ENCODE data around the gene CCDC90B.
"Not testable (repeated sequence)": the region's sequence is repeated elsewhere in the genome, so short reads cannot be mapped to it uniquely, and the experiment has no call there.

The CCDC90B gene

DNA sequence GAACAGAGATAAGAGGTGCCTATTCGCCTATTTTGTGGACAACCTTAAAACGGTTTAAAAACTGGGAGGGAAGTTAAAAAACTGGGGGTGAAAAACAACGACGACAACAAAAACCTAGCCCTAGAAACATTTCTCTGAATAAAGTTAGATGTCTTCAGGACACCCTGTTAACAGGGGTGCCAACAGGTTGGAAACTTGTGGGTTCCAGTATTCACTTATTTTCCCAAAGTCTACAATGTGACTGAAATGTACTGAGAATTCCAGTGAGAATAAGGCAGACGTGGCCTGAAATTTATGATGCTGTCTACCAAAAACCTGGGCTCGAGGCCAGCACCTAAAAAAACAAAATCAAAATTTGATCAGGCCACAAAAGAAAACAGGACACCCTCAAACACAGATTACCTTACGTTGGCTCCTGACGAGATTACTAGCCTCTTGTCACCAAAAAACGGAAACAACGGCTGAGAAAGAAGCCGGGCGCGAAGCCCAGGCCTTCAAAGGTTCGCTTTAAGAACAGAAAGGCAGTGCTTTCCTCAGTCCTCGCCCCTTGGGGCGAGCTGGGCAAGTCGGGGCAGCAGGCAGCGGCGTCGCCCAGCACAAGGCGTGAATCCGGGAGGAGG, 906 bp downstream of the CCDC90B start:
- DNase-seq = peak; percentile 67

DNA sequence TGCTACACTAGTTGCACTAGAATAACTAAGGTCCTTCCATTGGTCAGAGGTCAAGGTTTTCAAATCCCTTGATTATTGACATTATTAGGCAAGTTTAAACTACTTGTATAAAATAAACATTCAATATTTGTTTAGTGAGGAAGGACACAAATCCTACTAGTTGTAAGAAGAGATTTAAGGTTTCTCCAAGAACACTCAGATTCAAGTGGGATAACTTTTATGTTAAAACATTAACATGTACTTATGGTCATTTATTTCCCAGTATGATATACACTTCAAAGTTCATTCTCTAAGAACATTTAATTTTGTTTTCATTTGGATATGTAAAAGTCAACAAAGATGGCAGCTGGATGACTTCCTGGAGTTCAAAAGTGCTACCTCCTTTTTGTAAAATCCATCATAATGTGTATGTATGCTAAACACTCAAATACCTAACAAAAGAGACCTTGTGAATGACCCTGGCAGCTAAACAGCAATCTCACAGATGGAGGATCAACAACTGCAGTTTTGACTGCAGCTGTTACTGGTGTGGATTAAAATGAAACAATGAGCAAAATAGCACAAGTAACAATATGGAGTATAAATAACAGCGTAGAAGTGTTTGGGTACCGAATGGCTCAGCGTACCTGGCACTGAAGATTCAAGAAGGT, 1.5 kb downstream of the CCDC90B start:
- no peak for DNase-seq

DNA sequence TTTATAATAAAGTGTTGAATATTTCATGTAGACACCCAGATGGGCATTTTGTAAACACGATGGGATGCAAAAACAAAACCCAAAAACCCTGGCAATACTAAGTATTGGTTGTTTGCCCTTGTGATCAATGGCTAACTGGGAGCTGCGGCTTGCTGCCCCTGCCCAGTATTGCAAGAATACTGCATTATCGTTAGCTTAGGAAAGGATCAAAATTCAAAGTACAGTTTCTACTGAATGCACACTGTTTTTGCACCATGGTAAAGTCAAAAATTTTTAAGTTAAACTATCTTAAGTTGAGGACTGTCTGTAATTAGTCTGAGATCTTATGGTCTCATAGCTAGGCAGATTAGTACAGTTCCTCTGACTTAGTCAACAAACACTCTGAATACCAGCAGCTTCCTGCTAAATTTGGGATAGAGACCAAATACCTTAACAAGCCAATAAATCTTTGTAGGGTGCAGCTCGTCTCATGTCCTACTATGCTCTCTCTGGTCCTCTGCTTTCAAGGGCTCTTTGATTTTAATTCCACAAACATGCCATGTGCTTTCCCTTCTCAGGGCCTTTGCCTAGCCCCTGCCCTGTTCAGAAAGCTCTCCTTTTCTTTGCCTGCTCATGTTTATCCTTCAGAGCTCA, 4.0 kb downstream of the CCDC90B start:
- no peak for DNase-seq

DNA sequence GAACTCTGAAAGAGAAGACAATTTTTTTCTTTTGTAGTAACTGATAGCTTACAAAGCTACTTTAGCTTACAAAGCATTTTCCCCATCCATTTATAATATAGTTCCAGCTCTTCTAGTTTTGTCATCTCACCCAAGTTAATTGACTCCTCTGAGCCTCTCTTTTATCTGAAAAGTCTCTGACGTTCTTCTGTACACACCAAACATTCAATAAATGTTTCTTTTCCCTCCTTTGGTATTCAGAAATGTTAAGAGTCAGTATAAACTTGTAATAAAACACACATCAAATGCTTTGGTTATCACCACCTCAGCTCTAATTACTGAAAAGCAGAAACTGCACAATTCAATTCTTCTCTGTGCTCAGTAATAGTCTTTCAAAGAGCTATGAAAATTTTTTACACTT, 5.9 kb downstream of the CCDC90B start:
- no peak for DNase-seq

DNA sequence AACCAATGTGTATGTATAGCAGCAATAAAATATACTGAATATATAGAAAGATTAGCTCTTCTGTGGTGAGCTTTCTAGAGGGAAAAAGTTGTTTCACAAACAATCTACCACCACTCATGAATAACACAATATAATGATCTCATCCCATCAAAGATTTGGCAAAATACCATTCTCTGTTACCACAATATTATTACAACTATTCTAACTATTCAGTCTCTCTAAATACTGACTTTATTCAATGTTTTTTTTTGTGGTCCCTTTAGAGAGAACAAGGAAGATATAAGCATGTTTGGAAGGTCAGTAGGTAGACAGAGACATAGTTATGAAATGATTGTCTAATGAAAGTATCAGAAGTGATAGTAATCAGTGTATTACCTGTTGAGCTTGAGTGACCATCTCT, 7.8 kb downstream of the CCDC90B start:
- no peak for DNase-seq

DNA sequence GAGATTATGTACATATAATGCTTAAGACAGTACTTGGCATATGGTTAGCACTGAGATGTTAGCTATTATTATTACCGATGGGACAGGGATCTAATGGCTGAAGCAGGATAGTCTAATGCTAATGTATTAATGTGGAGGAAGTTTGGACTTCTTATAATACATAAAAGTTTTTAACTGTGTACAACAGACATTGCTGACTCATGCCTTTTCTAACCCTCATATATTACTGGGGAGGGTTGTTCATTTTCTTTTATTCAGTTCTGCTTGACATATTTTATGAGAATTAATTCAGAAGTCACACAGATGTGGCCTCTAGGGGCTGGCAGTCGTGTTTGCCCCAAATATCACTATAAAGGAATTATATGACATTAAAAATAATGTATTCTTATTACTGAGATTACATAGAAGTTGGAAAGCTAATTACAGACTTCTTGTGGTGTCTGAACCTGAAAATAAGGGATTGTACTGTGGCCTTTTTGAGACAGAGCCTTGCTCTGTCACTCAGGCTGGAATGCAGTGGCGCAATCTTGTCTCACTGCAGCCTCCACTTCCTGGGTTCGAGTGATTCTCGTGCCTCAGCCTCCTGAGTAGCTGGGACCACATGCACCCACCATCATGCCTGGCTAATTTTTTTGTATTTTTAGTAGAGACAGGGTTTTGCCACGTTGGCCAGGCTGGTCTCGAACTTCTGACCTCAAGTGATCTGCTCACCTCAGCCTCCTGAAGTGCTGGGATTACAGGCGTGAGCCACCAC, 10.1 kb downstream of the CCDC90B start:
- DNase-seq = no peak

DNA sequence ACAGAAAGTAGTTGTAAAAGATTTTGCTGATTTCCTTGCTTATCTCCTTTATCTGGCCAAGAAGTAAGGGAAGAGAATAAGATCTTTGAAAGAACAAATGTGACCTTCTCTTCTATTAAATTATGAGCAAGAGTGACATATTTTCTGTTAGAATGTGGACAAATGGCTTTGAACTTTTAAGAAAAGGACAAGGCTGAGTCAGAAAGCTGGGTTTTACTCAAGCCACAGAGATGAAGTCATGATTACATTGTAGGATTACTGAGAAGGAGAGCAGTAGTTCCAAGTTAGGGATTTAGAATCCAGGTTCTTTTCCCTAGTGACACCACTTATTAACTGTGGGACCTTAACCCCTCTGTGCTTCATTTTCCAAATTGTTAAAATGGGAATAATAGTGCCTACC, 13.5 kb downstream of the CCDC90B start:
- no peak for DNase-seq

DNA sequence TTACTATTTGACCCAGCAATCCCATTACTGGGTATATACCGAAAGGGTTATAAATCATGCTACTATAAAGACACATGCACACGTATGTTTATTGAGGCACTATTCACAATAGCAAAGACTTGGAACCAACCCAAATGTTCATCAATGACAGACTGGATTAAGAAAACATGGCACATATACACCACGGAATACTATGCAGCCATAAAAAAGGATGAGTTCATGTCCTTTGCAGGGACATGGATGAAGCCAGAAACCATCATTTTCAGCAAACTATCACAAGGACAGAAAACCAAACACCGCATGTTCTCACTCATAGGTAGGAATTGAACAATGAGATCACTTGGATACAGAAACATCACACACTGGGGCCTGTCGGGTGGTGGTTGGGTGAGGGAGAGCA, 14.4 kb downstream of the CCDC90B start:
- not testable (repeated sequence) for DNase-seq

DNA sequence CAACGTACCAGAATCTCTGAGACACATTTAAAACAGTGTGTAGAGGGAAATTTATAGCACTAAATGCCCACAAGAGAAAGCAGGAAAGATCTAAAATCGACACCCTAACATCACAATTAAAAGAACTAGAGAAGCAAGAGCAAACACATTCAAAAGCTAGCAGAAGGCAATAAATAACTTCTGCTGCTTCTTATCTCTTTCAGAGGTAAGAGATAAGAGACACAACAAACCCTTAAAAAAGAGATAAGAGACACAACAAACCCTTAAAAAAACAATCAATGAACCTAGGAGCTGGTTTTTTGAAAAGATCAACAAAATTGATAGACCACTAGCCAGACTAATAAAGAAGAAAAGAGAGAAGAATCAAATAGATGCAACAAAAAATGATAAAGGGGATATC, 17.1 kb downstream of the CCDC90B start:
- DNase-seq = not testable (repeated sequence)

DNA sequence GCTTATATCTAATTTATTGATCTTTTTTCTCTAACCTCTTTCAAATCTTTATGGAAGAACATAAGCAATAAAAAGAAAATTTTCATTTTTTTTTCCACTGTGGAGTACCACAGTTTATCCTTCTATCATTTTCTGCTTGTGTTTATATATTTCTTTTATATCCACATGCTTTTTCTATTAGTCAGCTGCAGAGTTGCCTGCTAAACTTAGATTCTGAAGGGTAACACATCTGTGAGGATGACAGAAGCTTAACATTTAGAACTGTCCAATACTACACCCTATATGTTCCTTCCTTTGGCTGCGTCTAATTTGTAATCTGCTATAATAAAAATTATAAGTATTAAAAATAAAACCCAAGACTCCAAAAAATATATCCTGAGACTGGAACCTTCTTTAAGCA, 20.8 kb downstream of the CCDC90B start:
- no peak for DNase-seq

DNA sequence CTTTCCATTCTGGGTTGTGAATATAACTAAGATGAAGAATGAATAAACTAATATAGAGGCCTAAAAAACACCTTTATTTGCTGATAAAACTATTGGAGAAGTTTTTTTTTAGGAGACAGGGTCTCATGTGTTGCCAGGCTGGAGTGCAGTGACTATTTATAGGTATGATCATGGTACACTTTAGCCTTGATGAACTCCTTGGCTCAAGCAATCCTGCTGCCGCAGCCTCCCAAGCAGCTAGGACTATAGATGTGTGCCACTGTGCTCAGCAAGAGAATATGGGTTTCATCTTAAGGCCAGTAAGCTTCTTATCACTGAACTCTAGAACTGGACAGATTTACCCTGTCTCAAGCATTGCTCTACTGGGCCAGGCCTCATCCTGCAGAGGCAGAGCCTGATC, 26.6 kb downstream of the CCDC90B start:
- no peak for DNase-seq

DNA sequence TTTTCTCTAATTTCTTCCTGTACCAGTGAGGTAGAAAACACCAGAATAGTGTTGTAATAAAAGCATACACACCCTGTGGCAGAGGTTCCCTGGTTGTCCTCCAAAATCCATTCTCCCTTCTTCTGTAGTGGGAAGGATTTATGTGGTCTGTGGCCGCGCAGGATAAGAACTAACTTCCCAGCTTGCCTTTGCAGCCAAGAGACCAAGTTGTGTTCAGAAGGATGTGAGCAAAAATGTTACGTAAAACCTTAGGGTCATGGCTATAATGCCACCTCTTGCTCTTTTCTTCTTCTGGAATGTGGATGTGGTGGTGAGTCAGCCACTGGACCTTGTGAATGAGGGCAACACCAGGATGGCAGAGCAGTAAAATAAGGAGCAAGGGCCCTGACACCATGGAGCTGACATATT, 28.4 kb downstream of the CCDC90B start:
- DNase-seq = peak; percentile 58

DNA sequence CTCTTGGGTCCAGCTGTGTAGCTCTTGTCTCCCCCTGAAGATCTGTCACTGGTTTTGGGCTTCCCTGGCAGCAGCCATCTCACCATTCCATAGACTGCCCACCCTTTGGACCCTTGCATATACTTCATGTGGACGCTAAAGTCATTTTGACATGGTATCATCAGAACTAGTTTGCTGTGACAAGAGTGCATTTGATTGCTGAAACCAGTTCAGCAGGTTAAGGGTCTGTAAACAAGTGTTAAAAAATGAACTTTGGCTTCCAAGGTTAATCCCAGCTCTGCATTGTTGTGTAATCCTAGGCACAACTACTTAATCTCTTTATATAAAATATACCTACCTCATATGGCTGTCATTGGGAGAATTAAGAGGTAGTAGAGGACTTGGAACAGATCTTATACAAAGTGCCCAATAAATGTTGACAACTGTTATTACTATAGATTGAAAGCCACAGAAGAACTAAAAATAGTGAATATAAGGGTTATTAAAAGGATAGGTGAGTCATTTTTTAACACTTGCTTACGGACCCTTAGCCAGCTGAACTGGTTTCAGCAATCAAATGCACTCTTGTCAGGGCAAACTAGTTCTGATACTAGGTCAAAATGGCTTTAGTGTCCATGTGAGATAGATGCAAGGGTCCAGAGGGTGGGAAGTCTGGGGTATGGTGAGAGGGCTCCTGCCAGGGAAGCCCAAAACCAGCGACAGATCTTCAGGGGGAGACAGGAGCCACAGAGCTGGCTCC, 29.4 kb downstream of the CCDC90B start:
- DNase-seq = no peak

DNA sequence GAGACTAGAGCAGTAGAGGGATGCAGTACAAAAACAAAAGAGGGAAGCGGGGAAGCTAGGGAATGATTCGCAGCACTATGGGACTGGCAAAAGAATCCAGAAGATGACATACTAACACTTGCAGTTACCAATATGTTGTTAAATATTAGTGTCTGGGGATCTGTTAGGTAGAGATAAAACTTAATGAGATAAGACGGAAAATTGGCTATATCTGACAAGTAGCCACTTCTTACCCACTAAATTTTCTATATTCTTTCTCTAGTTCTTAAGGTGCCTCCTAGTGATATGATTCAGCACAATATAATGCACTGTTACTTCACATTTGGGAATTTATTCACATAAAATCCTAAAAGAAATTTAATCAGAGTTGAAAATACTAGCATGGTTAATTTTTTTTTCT, 30.8 kb downstream of the CCDC90B start:
- DNase-seq = no peak

DNA sequence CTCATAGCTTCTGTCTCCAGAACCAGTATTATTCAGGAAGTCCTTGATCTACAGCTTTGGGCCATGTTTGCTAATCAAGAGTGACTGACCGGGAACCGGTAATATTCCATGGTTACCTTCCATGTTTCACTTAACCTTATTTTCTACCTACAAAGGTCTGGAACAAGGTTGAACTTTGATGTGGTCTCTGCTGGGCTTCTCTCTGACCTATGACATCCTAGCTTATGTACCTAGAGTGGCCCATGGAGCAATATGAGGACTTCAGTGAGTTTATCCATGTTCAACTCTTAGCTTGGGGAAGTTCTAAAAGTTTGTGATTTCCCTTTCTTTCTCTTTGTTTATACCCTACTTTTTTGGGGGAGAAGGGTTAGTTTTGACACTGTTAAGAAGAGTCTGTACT, 33.2 kb downstream of the CCDC90B start:
- DNase-seq = no peak

DNA sequence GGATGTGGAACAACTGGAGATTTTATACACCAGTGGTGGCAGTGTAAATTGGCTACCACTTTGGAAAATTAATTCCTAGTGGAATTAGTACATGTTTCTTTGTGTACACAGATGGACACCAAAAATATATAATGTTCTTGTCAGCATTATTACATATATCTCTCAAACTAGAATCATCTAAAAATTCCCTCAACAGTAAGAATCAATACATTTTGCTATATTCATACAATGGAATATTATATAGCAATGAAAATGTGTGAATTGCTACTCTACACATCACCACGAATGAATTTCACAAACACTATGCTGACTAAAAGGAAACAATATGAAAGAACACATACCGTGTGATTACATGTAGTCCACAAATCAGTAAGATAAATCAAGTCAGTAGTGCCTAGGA, 33.9 kb downstream of the CCDC90B start:
- DNase-seq = no peak

DNA sequence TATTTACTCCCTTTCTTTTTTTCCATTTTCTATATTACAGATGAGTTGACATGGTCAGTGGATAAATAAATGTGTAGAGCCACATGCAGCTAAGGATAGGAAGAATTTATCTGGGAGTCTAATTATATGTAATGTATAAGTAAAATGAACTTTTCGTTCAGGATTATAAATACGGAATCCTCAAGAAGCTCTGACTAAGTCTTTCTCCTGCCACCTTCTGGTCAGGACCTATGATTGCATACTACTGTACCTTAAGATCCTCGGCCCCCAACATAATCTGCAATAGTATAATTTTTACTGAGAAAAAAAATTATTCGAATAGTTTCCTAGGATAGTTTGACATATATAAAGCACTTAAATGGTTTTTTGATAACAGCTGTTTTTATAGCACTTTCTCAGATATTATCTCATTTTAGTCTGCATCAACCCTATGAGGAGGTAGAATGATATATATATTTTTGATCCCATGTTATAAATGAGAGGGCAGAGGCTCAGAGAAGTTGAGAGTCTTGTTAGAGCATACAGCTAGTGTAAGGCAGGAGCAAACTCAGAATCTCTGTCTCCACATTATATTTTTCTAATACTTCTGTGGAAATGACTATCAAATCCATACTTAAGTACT, 36.1 kb downstream of the CCDC90B start:
- peak; percentile 10 for DNase-seq

DNA sequence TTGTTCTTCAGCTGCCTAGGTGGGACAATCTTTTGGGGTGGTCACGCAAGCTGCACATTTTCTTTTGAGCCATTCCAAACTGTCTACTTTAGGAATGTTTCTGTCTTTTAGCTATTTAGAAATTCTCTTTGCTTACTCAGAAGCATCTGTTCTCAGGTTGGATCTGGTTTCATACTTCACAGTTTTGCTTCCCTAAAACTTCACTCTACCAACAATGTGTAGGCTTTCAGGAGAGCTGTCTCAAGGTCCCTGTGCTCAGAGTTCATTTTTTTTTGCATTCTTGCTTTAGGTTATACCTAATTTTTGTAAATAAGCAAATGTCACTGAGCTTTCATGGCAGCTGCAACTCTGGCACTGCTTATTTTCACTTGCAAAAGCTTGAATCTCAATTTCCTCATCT, 36.7 kb downstream of the CCDC90B start:
- DNase-seq = peak; percentile 24

DNA sequence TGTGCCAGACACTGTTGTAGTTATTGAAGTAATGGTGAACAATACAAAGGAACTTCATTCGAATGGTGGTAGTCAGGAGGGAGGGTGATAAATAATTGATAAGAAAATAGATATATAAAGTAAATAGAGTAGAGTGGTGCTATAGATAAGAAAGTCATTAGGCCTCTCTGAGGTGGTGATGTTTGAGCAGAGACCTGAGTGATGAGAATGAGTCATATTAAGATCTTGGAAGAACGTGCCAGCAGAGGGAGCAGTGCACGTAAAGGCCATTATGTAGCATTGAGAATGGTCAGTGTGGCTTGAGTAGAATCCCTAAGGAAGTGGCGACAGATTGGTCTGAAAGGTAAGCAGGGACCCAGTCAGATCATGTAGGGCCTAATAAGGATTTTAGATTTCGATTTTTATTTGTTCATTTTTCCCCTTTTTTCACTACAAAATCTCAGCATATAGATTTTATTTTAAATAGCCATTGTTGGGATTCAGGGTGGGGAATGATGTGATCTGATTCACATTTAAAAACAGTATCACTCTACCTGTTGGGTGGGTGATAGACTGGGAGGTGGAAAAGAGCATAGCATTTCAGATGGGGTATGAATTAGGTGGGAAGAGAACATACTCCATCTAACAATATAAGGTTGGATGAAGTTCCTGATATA, 44.7 kb downstream of the CCDC90B start:
- peak; percentile 34 for DNase-seq

DNA sequence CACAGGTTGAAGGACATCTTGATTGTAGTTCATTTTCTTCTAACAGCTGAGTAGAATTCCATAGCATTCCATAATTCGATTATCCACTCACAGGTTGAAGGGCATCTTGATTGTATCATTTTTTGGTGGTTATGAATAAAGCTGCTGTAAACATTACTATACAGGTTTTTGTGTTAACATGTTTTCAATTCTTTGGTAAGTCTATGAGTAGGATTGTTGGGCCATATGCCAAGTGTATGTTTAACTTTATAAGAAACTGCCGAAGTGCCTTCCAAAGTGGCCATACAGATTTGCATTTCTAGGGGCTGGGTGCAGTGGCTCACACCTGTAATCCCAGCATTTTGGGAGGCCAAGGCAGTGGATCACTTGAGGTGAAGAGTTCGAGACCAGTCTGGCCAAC, 48.1 kb downstream of the CCDC90B start:
- no peak for DNase-seq

DNA sequence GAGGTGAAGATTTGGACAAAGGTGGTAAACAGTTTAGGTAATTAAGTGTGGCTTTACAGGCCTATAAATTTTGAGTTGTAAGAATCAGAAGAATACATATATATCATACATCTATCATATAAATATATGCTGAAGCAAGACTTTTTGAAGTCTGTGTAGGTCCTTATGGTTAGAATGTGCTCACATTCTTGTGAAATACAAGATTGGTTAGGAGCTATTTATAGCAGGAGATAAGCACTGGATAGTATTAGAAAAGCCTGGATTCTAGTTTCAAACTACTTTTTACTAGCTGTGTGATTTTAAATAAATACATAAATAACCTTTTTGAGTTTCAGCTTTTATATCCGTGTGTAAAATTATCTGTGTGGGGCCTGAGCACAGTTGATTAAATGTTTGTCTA, 50.3 kb downstream of the CCDC90B start:
- peak; percentile 28 for DNase-seq

DNA sequence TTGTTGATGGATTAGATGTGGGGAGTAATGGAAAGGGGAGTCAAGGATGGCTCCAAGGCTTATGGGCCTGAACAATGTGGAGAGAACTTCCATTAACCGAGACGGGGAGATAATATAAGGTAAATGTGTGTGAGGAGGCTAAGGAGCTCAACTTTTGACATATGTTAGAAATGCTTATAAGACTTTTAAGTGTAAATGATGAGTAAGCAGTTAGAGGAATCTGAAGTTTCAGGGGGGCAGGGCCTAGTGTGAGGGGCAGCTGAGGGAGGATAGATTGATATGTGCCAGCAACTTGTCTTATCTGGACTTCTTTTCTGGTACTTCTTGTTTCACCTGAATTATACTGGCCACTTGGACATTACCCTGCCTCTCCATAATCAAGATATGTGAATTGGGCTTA, 62.7 kb downstream of the CCDC90B start:
- no peak for DNase-seq

All from MV-4-11 (cell line).